HG02885 (cell line): Measurements from ENCODE around the gene MS4A18.

Source experiments
- ATAC-seq: cut with Tn5 transposase; IDR thresholded peaks from one replicate; pipeline ENCODE4 v1.9.1; 2021; ENCODE audit warnings: mild to moderate bottlenecking; ENCODE audit not compliant: unreplicated experiment, poor library complexity

The MS4A18 gene

GRCh38 chr11:60783141-60783484 is 58.6 kb downstream of the MS4A18 start:
- no peak for ATAC-seq

- no peak for ATAC-seq
Observed at GRCh38 chr11:60783911-60784310, 59.4 kb downstream of the MS4A18 start.

GRCh38 chr11:60785136-60785535 is 60.6 kb downstream of the MS4A18 start, which contains the start of gene MS4A10:
MS4A10 (plus strand) TSS chr11:60785333; CDS start chr11:60790336, 5,003 bp downstream.
- ATAC-seq = no peak

GRCh38 chr11:60785806-60786361 is 61.4 kb downstream of the MS4A18 start:
- no peak for ATAC-seq

- ATAC-seq = no peak
Observed at GRCh38 chr11:60786811-60787567, 62.5 kb downstream of the MS4A18 start.

GRCh38 chr11:60788401-60789125 is 64.0 kb downstream of the MS4A18 start:
- ATAC-seq = no peak

GRCh38 chr11:60790726-60791125 is 66.2 kb downstream of the MS4A18 start:
- ATAC-seq = no peak

- no peak for ATAC-seq
Observed at GRCh38 chr11:60791153-60791933, 66.8 kb downstream of the MS4A18 start.

GRCh38 chr11:60792521-60792920 is 68.0 kb downstream of the MS4A18 start:
- no peak for ATAC-seq
